ENCODE data around the gene NCKAP5.

NCKAP5 gene

GRCh38 chr2:132937629-132938028, 630.6 kb downstream of the NCKAP5 start:
- no peak for DNase-seq (ENCODE audit: low read depth)

- DNase-seq (ENCODE audit: low read depth) = no peak
Measured at GRCh38 chr2:132936791-132937190, 631.5 kb downstream of the NCKAP5 start.

GRCh38 chr2:132936261-132936660, 632.0 kb downstream of the NCKAP5 start:
- DNase-seq (ENCODE audit: low read depth) = no peak

- DNase-seq (ENCODE audit: low read depth) = no peak
Measured at GRCh38 chr2:132929786-132930185, 638.5 kb downstream of the NCKAP5 start.

GRCh38 chr2:132923787-132924186, 644.5 kb downstream of the NCKAP5 start:
- DNase-seq (ENCODE audit: low read depth) = no peak

- no peak for DNase-seq (ENCODE audit: low read depth)
Measured at GRCh38 chr2:132915812-132916549, 652.3 kb downstream of the NCKAP5 start.

GRCh38 chr2:132911726-132912724, 656.2 kb downstream of the NCKAP5 start:
- no peak for DNase-seq (ENCODE audit: low read depth)

- no peak for DNase-seq (ENCODE audit: low read depth)
Measured at GRCh38 chr2:132910432-132910831, 657.8 kb downstream of the NCKAP5 start.

- DNase-seq (ENCODE audit: low read depth) = no peak
Measured at GRCh38 chr2:132909427-132909826, 658.8 kb downstream of the NCKAP5 start.

- no peak for DNase-seq (ENCODE audit: low read depth)
Measured at GRCh38 chr2:132904142-132904842, 664.0 kb downstream of the NCKAP5 start.

GRCh38 chr2:132902626-132903025, 665.6 kb downstream of the NCKAP5 start:
- DNase-seq (ENCODE audit: low read depth) = no peak

GRCh38 chr2:132901661-132902060, 666.6 kb downstream of the NCKAP5 start:
- DNase-seq (ENCODE audit: low read depth) = no peak

GRCh38 chr2:132897111-132897510, 671.2 kb downstream of the NCKAP5 start:
- DNase-seq (ENCODE audit: low read depth) = no peak

GRCh38 chr2:132896073-132896472, 672.2 kb downstream of the NCKAP5 start:
- DNase-seq (ENCODE audit: low read depth) = no peak

- DNase-seq (ENCODE audit: low read depth) = no peak
Measured at GRCh38 chr2:132891498-132891897, 676.8 kb downstream of the NCKAP5 start.

GRCh38 chr2:132886574-132886973, 681.7 kb downstream of the NCKAP5 start:
- no peak for DNase-seq (ENCODE audit: low read depth)

- no peak for DNase-seq (ENCODE audit: low read depth)
Measured at GRCh38 chr2:132884705-132885104, 683.6 kb downstream of the NCKAP5 start.

- no peak for DNase-seq (ENCODE audit: low read depth)
Measured at GRCh38 chr2:132884292-132884691, 684.0 kb downstream of the NCKAP5 start.

GRCh38 chr2:132883430-132883829, 684.8 kb downstream of the NCKAP5 start:
- no peak for DNase-seq (ENCODE audit: low read depth)

GRCh38 chr2:132881546-132881945, 686.7 kb downstream of the NCKAP5 start:
- no peak for DNase-seq (ENCODE audit: low read depth)

- DNase-seq (ENCODE audit: low read depth) = no peak
Measured at GRCh38 chr2:132877923-132878322, 690.3 kb downstream of the NCKAP5 start.

- DNase-seq (ENCODE audit: low read depth) = no peak
Measured at GRCh38 chr2:132876745-132877391, 691.4 kb downstream of the NCKAP5 start.
